SK-N-SH treated with all-trans-retinoic acid at 6 μM for 48 hours (cell line): Measurements from ENCODE around the gene ZNF148.

Source experiments
- ATAC-seq: fragments of 200-7000 bp; cut with Tn5 transposase; 3 replicates; pipeline ENCODE4 v1.9.1; 2020; ENCODE audit warnings: mild to moderate bottlenecking, moderate library complexity
- BACH2 ChIP-seq: fragments of 250-450 bp; sonication (Bioruptor Pico); IDR thresholded peaks from 2 replicates; pipeline ENCODE4 v1.9.0; 2021; ENCODE audit warnings: mild to moderate bottlenecking, borderline replicate concordance
- ESRRG ChIP-seq: fragments of 250-450 bp; sonication (Bioruptor Pico); IDR thresholded peaks from 2 replicates; pipeline ENCODE4 v1.6.1; 2021; ENCODE audit warnings: mild to moderate bottlenecking
- OSR1 ChIP-seq: fragments of 250-450 bp; sonication (Bioruptor Pico); IDR thresholded peaks from 2 replicates; pipeline ENCODE4 v1.8.0; 2022; ENCODE audit warnings: moderate library complexity, mild to moderate bottlenecking, inconsistent platforms
- POU6F1 ChIP-seq: fragments of 250-450 bp; sonication (Bioruptor Pico); IDR thresholded peaks from 2 replicates; pipeline ENCODE4 v1.8.0; 2021; ENCODE audit warnings: low read depth, mild to moderate bottlenecking, moderate library complexity, borderline replicate concordance
- RARB ChIP-seq: fragments of 250-450 bp; sonication (Bioruptor Pico); IDR thresholded peaks from 2 replicates; pipeline ENCODE4 v1.8.0; 2021; ENCODE audit warnings: mild to moderate bottlenecking, moderate library complexity
- TOX ChIP-seq: fragments of 250-450 bp; sonication (Bioruptor Pico); IDR thresholded peaks from 2 replicates; pipeline ENCODE4 v1.8.0; 2021; ENCODE audit warnings: mild to moderate bottlenecking, moderate library complexity, borderline replicate concordance
- TSHZ2 ChIP-seq: fragments of 250-450 bp; sonication (Bioruptor Pico); IDR thresholded peaks from 2 replicates; pipeline ENCODE4 v1.5.0; 2020; ENCODE audit warnings: mild to moderate bottlenecking, moderate library complexity
- ZC3H10 ChIP-seq: fragments of 250-450 bp; sonication (Bioruptor Pico); IDR thresholded peaks from 2 replicates; pipeline ENCODE4 v1.5.1; 2021; ENCODE audit warnings: mild to moderate bottlenecking, moderate library complexity
- ZFP3 ChIP-seq: fragments of 250-450 bp; sonication (Bioruptor Pico); IDR thresholded peaks from 2 replicates; pipeline ENCODE4 v1.5.0; 2020; ENCODE audit warnings: mild to moderate bottlenecking, moderate library complexity
- ZFP30 ChIP-seq: fragments of 450-650 bp; formaldehyde crosslinking; IDR thresholded peaks from 2 replicates; pipeline ENCODE4 v1.5.0; 2022; ENCODE audit warnings: mild to moderate bottlenecking, moderate library complexity
- ZNF565 ChIP-seq: fragments of 450-650 bp; formaldehyde crosslinking; conservative IDR thresholded peaks from 2 replicates; pipeline ENCODE4 v1.5.0; 2020; ENCODE audit warnings: low read depth, mild to moderate bottlenecking, moderate library complexity
- ZNF70 ChIP-seq: fragments of 450-650 bp; formaldehyde crosslinking; IDR thresholded peaks from 2 replicates; pipeline ENCODE4 v1.5.0; 2020; ENCODE audit warnings: mild to moderate bottlenecking, moderate library complexity
- TF ChIP-seq, protein P1 (sequence below): fragments of 250-450 bp; sonication (Bioruptor Pico); IDR thresholded peaks from 2 replicates; pipeline ENCODE4 v1.8.0; 2020; ENCODE audit warnings: mild to moderate bottlenecking, moderate library complexity, borderline replicate concordance
- TF ChIP-seq, protein P2 (sequence below): fragments of 250-450 bp; sonication (Bioruptor Pico); IDR thresholded peaks from 2 replicates; pipeline ENCODE4 v1.5.1; 2020; ENCODE audit warnings: low read depth, mild to moderate bottlenecking, moderate library complexity
- TF ChIP-seq, protein P3 (sequence below): fragments of 250-450 bp; sonication (Bioruptor Pico); IDR thresholded peaks from 2 replicates; pipeline ENCODE4 v1.5.1; 2021; ENCODE audit warnings: mild to moderate bottlenecking, moderate library complexity

ZNF148 gene, protein sequence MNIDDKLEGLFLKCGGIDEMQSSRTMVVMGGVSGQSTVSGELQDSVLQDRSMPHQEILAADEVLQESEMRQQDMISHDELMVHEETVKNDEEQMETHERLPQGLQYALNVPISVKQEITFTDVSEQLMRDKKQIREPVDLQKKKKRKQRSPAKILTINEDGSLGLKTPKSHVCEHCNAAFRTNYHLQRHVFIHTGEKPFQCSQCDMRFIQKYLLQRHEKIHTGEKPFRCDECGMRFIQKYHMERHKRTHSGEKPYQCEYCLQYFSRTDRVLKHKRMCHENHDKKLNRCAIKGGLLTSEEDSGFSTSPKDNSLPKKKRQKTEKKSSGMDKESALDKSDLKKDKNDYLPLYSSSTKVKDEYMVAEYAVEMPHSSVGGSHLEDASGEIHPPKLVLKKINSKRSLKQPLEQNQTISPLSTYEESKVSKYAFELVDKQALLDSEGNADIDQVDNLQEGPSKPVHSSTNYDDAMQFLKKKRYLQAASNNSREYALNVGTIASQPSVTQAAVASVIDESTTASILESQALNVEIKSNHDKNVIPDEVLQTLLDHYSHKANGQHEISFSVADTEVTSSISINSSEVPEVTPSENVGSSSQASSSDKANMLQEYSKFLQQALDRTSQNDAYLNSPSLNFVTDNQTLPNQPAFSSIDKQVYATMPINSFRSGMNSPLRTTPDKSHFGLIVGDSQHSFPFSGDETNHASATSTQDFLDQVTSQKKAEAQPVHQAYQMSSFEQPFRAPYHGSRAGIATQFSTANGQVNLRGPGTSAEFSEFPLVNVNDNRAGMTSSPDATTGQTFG

GRCh38 chr3:125374996-125375941 lies at the start of gene ZNF148:
ZNF148 (minus strand) TSS chr3:125375325; CDS start chr3:125313640, 61,685 bp downstream.
- ATAC-seq = peak; percentile 94
- TF ChIP-seq POU6F1 = 0 out of 2 replicates have a peak, but pooled peaks have one; percentile 42
- no peak for TF ChIP-seq RARB

- TF ChIP-seq POU6F1 (no peak), ZNF565 (CRISPR knock-in tag) (no peak), OSR1 (CRISPR knock-in tag) (no peak), BACH2 (no peak), TOX (no peak)
- TF ChIP-seq, protein P1, sequence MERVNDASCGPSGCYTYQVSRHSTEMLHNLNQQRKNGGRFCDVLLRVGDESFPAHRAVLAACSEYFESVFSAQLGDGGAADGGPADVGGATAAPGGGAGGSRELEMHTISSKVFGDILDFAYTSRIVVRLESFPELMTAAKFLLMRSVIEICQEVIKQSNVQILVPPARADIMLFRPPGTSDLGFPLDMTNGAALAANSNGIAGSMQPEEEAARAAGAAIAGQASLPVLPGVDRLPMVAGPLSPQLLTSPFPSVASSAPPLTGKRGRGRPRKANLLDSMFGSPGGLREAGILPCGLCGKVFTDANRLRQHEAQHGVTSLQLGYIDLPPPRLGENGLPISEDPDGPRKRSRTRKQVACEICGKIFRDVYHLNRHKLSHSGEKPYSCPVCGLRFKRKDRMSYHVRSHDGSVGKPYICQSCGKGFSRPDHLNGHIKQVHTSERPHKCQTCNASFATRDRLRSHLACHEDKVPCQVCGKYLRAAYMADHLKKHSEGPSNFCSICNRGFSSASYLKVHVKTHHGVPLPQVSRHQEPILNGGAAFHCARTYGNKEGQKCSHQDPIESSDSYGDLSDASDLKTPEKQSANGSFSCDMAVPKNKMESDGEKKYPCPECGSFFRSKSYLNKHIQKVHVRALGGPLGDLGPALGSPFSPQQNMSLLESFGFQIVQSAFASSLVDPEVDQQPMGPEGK (CRISPR knock-in tag) = no peak
- TF ChIP-seq, protein P2, sequence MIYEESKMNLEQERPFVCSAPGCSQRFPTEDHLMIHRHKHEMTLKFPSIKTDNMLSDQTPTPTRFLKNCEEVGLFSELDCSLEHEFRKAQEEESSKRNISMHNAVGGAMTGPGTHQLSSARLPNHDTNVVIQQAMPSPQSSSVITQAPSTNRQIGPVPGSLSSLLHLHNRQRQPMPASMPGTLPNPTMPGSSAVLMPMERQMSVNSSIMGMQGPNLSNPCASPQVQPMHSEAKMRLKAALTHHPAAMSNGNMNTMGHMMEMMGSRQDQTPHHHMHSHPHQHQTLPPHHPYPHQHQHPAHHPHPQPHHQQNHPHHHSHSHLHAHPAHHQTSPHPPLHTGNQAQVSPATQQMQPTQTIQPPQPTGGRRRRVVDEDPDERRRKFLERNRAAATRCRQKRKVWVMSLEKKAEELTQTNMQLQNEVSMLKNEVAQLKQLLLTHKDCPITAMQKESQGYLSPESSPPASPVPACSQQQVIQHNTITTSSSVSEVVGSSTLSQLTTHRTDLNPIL (CRISPR knock-in tag) = no peak
- ATAC-seq = no peak; the same call in 2 of the 3 replicates
Measured at GRCh38 chr3:125418306-125418705, 43.2 kb upstream of the ZNF148 start.

GRCh38 chr3:125416235-125416634 lies 41.1 kb upstream of the ZNF148 start:
- ATAC-seq = no peak
- TF ChIP-seq BACH2 (no peak), ESRRG (CRISPR knock-in tag) (no peak), RARB (no peak), ZC3H10 (CRISPR knock-in tag) (no peak), ZFP30 (CRISPR knock-in tag) (no peak), ZFP3 (no peak), ZNF70 (CRISPR knock-in tag) (no peak), OSR1 (CRISPR knock-in tag) (no peak), TSHZ2 (no peak)
- TF ChIP-seq, protein P3, sequence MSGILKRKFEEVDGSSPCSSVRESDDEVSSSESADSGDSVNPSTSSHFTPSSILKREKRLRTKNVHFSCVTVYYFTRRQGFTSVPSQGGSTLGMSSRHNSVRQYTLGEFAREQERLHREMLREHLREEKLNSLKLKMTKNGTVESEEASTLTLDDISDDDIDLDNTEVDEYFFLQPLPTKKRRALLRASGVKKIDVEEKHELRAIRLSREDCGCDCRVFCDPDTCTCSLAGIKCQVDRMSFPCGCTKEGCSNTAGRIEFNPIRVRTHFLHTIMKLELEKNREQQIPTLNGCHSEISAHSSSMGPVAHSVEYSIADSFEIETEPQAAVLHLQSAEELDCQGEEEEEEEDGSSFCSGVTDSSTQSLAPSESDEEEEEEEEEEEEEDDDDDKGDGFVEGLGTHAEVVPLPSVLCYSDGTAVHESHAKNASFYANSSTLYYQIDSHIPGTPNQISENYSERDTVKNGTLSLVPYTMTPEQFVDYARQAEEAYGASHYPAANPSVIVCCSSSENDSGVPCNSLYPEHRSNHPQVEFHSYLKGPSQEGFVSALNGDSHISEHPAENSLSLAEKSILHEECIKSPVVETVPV (CRISPR knock-in tag) = no peak
- TF ChIP-seq, protein P1 (CRISPR knock-in tag) = no peak
- TF ChIP-seq, protein P2 (CRISPR knock-in tag) = no peak
